Natural killer cell (primary cell): Measurements from ENCODE around the gene PHF20. TPM values are rescaled to one million over a fixed set of nuclear protein-coding genes. Genes with fewer than 3 reads are reported as not detected.
A peak's percentile ranks its signal among the peaks of the same experiment; 100 is the strongest.

Source experiments
- ATAC-seq, 3 donors: fragments of 150-1000 bp in 2 of 3; fragments of 200-7000 bp in 1 of 3; cut with Tn5 transposase; 1 replicate in 1 of 3; 2 replicates in 2 of 3; pipeline ENCODE4 v1.10.0; 2021; ENCODE audit warnings: mild to moderate bottlenecking in 2 of 3, moderate library complexity in 2 of 3
- DNase-seq, 2 donors: peaks; one replicate each; pipeline versions ENCODE4 v3.0.0 to v3.0.0-alpha.2; 2013 to 2021; ENCODE audit warnings: mixed read lengths in 1 of 2
- H3K27ac ChIP-seq: one replicate; pipeline ENCODE4 v1.5.1; 2013; ENCODE audit warnings: mild to moderate bottlenecking, low read length
- H3K27me3 ChIP-seq: one replicate; pipeline ENCODE4 v1.6.1; 2013; ENCODE audit warnings: low read length; ENCODE audit not compliant: control insufficient read depth, insufficient read depth
- H3K36me3 ChIP-seq: one replicate; pipeline ENCODE4 v1.6.1; 2013; ENCODE audit warnings: low read length; ENCODE audit not compliant: control insufficient read depth, insufficient read depth
- H3K4me1 ChIP-seq: one replicate; pipeline ENCODE4 v1.6.1; 2013; ENCODE audit warnings: low read length; ENCODE audit not compliant: control insufficient read depth, insufficient read depth
- H3K4me3 ChIP-seq: one replicate; pipeline ENCODE4 v1.5.1; 2013; ENCODE audit warnings: low read length
- H3K9me3 ChIP-seq: one replicate; pipeline ENCODE4 v1.6.1; 2013; ENCODE audit warnings: low read length; ENCODE audit not compliant: control insufficient read depth, insufficient read depth
- H3K27ac Mint-ChIP-seq, 2 donors: one replicate each; pipeline ENCODE4 v1.8.0; 2022; ENCODE audit warnings: mild to moderate bottlenecking in 2 of 2, mixed read lengths in 2 of 2, moderate library complexity in 1 of 2
- H3K27me3 Mint-ChIP-seq, 2 donors: one replicate each; pipeline ENCODE4 v1.8.0; 2022; ENCODE audit warnings: low read depth in 2 of 2, mixed read lengths in 2 of 2
- H3K36me3 Mint-ChIP-seq: one replicate; pipeline ENCODE4 v1.8.0; 2022; ENCODE audit warnings: mixed read lengths
- H3K4me1 Mint-ChIP-seq, 2 donors: one replicate each; pipeline ENCODE4 v1.8.0; 2022; ENCODE audit warnings: mixed read lengths in 2 of 2
- H3K4me3 Mint-ChIP-seq: one replicate; pipeline ENCODE4 v1.8.0; 2022; ENCODE audit warnings: mild to moderate bottlenecking, moderate library complexity, mixed read lengths
- H3K9me3 Mint-ChIP-seq, 2 donors: one replicate each; pipeline ENCODE4 v1.8.0; 2022; ENCODE audit warnings: mixed read lengths in 2 of 2
- WGBS: methylation state at CpG from one replicate; pipeline ENCODE4 v1.1.7; 2013; ENCODE audit warnings: missing lambda C conversion rate; ENCODE audit not compliant: insufficient coverage; 5-methylcytosine and 5-hydroxymethylcytosine counted together
- intact Hi-C: fragments of 100-400 bp; cut with micrococcal nuclease; formaldehyde crosslinking; loops from one replicate; pipeline ENCODE4 v1.14.2; 2022
- total RNA-seq, 4 donors: library from RNA; stranded (reverse); fragments of 120-200 nt in 1 of 4; gene quantifications; one replicate each; pipeline versions ENCODE4 v1.2.3 to v1.2.4, GENCODE V29; 2013 to 2022
- TF ChIP-seq, protein P1 (sequence below): fragments of 200-600 bp; IDR thresholded peaks from one replicate; pipeline ENCODE4 v1.8.0; 2022; ENCODE audit warnings: antibody characterized with exemption

Gene PHF20
- total RNA-seq, 3 donors from 2014 or later (not counting 1 experiment from before 2014, with no cell fraction given), result 151 to 165 (median 161) TPM

DNA sequence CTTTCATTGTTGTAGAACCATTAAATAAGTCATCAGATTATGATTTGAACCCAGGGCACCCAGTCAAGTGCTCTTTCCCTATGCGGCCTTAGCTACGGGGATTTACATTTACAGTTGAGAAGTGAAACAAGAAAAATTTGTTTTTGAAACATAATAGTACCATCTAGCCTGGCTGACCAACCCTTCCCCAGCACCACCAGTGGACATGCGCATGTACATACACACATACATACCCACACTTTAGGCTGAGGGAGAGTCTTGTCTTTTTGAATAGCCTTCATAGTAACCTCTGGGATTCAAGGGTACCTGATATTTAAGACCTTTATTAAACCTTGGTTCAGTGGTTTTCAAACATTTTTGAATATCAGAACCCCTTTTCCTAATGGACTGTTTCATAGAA lies 148.7 kb downstream of the PHF20 start:
- Mint-ChIP-seq H3K36me3 (peaks cover 20% of the 10 kb centered on the region), H3K4me3 (no peak overlapping the region), H3K27me3 (no peaks in the 10 kb centered on the region), H3K4me1 (no peaks in the 10 kb centered on the region), H3K27ac (peak overlapping the region in 1 of 2 donors; percentile 43), H3K9me3 (no peaks in the 10 kb centered on the region)
- H3K4me3 ChIP-seq, result no peak overlapping the region
- peaks cover 50% of the 10 kb centered on the region for H3K36me3 ChIP-seq
- DNase-seq, result no peak
- 88% methylated on average over 3 of the region's 3 CpGs for whole genome bisulfite sequencing
- H3K27ac ChIP-seq, result no peak overlapping the region
- no peaks in the 10 kb centered on the region for H3K9me3 ChIP-seq
- TF ChIP-seq, protein P1, sequence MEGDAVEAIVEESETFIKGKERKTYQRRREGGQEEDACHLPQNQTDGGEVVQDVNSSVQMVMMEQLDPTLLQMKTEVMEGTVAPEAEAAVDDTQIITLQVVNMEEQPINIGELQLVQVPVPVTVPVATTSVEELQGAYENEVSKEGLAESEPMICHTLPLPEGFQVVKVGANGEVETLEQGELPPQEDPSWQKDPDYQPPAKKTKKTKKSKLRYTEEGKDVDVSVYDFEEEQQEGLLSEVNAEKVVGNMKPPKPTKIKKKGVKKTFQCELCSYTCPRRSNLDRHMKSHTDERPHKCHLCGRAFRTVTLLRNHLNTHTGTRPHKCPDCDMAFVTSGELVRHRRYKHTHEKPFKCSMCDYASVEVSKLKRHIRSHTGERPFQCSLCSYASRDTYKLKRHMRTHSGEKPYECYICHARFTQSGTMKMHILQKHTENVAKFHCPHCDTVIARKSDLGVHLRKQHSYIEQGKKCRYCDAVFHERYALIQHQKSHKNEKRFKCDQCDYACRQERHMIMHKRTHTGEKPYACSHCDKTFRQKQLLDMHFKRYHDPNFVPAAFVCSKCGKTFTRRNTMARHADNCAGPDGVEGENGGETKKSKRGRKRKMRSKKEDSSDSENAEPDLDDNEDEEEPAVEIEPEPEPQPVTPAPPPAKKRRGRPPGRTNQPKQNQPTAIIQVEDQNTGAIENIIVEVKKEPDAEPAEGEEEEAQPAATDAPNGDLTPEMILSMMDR, result no peak
- no peak for ATAC-seq
- H3K4me1 ChIP-seq, result no peaks in the 10 kb centered on the region
- intact Hi-C loops, result no loop called here
- no peaks in the 10 kb centered on the region for H3K27me3 ChIP-seq

DNA sequence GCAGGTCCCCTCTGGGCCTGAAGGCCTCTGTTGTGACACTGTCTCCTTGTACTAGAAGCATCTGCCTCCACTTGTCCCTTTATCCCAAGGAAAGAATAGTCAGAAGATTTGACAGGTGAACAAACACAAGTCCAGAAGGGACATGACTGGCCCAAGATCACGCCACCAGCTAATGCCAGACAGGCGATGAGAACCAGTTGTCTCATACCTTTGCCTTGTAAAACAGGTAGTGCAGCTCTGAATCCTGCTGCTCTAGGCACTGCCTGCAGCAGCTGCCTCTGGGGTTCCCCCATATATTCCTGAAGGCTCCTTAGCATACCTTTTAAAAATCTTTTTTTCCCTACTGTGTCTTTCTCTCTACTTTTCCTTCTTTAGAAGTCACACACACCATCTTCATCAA lies 157.5 kb downstream of the PHF20 start:
- H3K4me3 ChIP-seq, result no peak overlapping the region
- no peak for DNase-seq
- H3K36me3 ChIP-seq, result peaks cover 42% of the 10 kb centered on the region
- ATAC-seq, result no peak
- no peak overlapping the region for H3K27ac ChIP-seq
- Mint-ChIP-seq H3K4me3 (no peak overlapping the region), H3K36me3 (peaks cover 7% of the 10 kb centered on the region), H3K27me3 (no peaks in the 10 kb centered on the region), H3K27ac (no peak overlapping the region), H3K9me3 (no peaks in the 10 kb centered on the region), H3K4me1 (peaks cover 6 to 11% of the 10 kb centered on the region in 2 donors)
- no peaks in the 10 kb centered on the region for H3K27me3 ChIP-seq
- TF ChIP-seq, protein P1, result no peak
- no peaks in the 10 kb centered on the region for H3K4me1 ChIP-seq
- intact Hi-C loops, result no loop called here
- 97% methylated on average over 2 of the region's 2 CpGs for WGBS
- H3K9me3 ChIP-seq, result no peaks in the 10 kb centered on the region

DNA sequence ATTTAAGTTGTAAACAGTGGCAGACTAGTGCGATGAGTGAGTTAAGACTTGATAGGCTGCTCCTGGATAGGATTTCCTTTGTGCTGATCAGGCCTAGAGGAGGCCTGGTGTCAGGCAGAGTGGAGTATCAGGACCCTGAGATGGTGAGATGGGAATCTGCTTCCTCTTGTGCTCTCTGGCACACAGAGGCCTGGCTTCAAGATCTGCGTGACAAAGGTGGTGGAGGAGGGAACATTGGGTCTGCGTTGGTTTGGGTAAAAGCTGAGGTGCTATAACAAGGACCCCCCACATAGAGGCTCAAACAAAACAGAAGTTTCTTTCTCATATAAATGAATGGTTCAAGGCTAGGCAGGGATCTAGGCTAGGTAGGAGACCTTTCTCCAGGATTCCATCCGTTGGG lies 162.2 kb downstream of the PHF20 start:
- 98% methylated on average over 3 of the region's 4 CpGs for WGBS
- Mint-ChIP-seq H3K27me3 (no peaks in the 10 kb centered on the region), H3K9me3 (no peaks in the 10 kb centered on the region), H3K36me3 (peaks cover 7% of the 10 kb centered on the region), H3K4me3 (no peak overlapping the region), H3K27ac (no peak overlapping the region), H3K4me1 (peaks cover 10 to 11% of the 10 kb centered on the region in 2 donors)
- intact Hi-C loops, result loop anchor here (10.0 kb wide), 1 partner anchor 899 kb away; no protein-coding TSS in a partner anchor
- Histone ChIP-seq H3K4me1 (no peaks in the 10 kb centered on the region), H3K27ac (no peak overlapping the region), H3K27me3 (no peaks in the 10 kb centered on the region), H3K9me3 (no peaks in the 10 kb centered on the region), H3K36me3 (peaks cover 36% of the 10 kb centered on the region), H3K4me3 (no peak overlapping the region)
- TF ChIP-seq, protein P1, result no peak
- no peak for ATAC-seq
- DNase-seq, result no peak

DNA sequence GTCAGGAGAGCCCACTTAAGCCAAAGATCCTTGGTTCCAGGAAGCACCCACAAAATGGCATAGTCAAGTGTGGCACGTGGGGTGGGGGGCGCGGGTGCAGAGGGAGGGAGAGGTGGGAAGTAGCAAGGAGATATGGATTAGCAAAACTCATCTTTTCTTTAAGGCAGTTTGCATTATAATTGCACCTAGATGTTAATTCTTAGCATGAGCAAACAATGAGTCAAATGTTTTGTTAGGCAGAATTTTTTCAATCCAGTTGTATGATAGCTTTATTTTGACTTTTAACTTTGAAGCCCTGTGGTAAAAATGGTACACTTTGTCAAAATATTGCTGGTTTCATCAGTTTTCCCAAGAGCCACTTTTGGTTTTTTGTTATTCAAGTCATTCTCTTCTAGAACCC lies 167.4 kb downstream of the PHF20 start:
- no peak overlapping the region for H3K27ac Mint-ChIP-seq
- WGBS, result 100% methylated on average over 3 of the region's 3 CpGs
- Histone ChIP-seq H3K4me3 (no peak overlapping the region), H3K9me3 (no peaks in the 10 kb centered on the region), H3K27ac (no peak overlapping the region), H3K36me3 (peaks cover 44% of the 10 kb centered on the region), H3K4me1 (no peaks in the 10 kb centered on the region), H3K27me3 (no peaks in the 10 kb centered on the region)
- no peak overlapping the region for H3K4me3 Mint-ChIP-seq
- TF ChIP-seq, protein P1, result no peak
- H3K36me3 Mint-ChIP-seq, result peaks cover 9% of the 10 kb centered on the region
- H3K9me3 Mint-ChIP-seq, result no peaks in the 10 kb centered on the region
- H3K4me1 Mint-ChIP-seq, result peaks cover 0 to 5% of the 10 kb centered on the region in 2 donors
- DNase-seq (no peak), ATAC-seq (no peak)
- no peaks in the 10 kb centered on the region for H3K27me3 Mint-ChIP-seq
- intact Hi-C loops, result loop anchor here (10.0 kb wide), 1 partner anchor 904 kb away; no protein-coding TSS in a partner anchor
